K562 (cell line): ENCODE measurements around the gene PPP1CA. TPM values are rescaled to one million over a fixed set of nuclear protein-coding genes. Genes with fewer than 3 reads are reported as not detected.

ENCODE experiments used
- MED1 ChIP-seq: sonication (generic); formaldehyde crosslinking; IDR thresholded peaks from 2 replicates; pipeline ENCODE4 v1.8.1; 2023; ENCODE audit warnings: missing genetic modification reagents, borderline replicate concordance
- TAF1 ChIP-seq: IDR thresholded peaks from 2 replicates; pipeline ENCODE4 v1.6.1; 2011; ENCODE audit warnings: mild to moderate bottlenecking, low read length, moderate library complexity; ENCODE audit not compliant: insufficient read depth, control insufficient read depth, severe bottlenecking; ENCODE audit errors: extremely low read depth
- TCFL5 ChIP-seq: fragments of 250-450 bp; sonication (Bioruptor Pico); conservative IDR thresholded peaks from 2 replicates; pipeline ENCODE4 v1.6.1; 2021; ENCODE audit warnings: mild to moderate bottlenecking, moderate library complexity, matching md5 sums
- ZBTB7A ChIP-seq: IDR thresholded peaks from 2 replicates; pipeline ENCODE4 v1.6.1; 2011; ENCODE audit warnings: low read depth, mild to moderate bottlenecking, low read length, moderate library complexity, borderline replicate concordance; ENCODE audit not compliant: control insufficient read depth
- ZNF384 ChIP-seq: IDR thresholded peaks from 2 replicates; pipeline ENCODE4 v1.6.1; 2012; ENCODE audit warnings: low read depth, low read length, improper control_type of control experiment
- polyA plus RNA-seq, 8 experiments: library from polyadenylated mRNA; depleted of rRNA in 4 of 8; stranded (reverse) in 5 of 8; unstranded in 3 of 8; fragments of >200 nt; fragmentation: Nextera tagmentation in 2 of 8; fragmentation: Illumina TruSeq in 1 of 8; extraction: Ambion mirVana in 2 of 8; extraction: Trizol in 1 of 8; gene quantifications; 2 replicates each; pipeline versions ENCODE4 v1.2.1 to v1.2.3, GENCODE V29; 2011 to 2014; ENCODE audit warnings: inconsistent platforms in 1 of 8, missing spikeins in 1 of 8
- total RNA-seq, 7 experiments: library from RNA; depleted of rRNA in 6 of 7; stranded (reverse); fragments of >200 nt in 6 of 7; fragmentation: Illumina TruSeq in 2 of 7; extraction: Trizol in 2 of 7; gene quantifications; 2 replicates each; pipeline versions ENCODE4 v1.2.1 to v1.2.3, GENCODE V29; 2011 to 2021; ENCODE audit warnings: low replicate concordance in 1 of 7
- TF ChIP-seq, protein P1 (sequence below): sonication (generic); formaldehyde crosslinking; IDR thresholded peaks from 2 replicates; pipeline ENCODE4 v1.8.0; 2022; ENCODE audit warnings: mild to moderate bottlenecking, missing genetic modification reagents
- TF ChIP-seq, protein P2 (sequence below): fragments of 450-650 bp; IDR thresholded peaks from 2 replicates; pipeline ENCODE4 v1.6.1; 2017; ENCODE audit warnings: antibody characterized with exemption, mild to moderate bottlenecking

The PPP1CA gene
- total and polyA plus RNA-seq, 9 of the 15 experiments (the other 6 are each of a cell fraction or from before 2014, with no cell fraction given) = 18.2 to 242 (median 188) TPM

GRCh38 chr11:67390947-67391303 lies 10.7 kb downstream of the PPP1CA start (continued):
- TF ChIP-seq, protein P1, sequence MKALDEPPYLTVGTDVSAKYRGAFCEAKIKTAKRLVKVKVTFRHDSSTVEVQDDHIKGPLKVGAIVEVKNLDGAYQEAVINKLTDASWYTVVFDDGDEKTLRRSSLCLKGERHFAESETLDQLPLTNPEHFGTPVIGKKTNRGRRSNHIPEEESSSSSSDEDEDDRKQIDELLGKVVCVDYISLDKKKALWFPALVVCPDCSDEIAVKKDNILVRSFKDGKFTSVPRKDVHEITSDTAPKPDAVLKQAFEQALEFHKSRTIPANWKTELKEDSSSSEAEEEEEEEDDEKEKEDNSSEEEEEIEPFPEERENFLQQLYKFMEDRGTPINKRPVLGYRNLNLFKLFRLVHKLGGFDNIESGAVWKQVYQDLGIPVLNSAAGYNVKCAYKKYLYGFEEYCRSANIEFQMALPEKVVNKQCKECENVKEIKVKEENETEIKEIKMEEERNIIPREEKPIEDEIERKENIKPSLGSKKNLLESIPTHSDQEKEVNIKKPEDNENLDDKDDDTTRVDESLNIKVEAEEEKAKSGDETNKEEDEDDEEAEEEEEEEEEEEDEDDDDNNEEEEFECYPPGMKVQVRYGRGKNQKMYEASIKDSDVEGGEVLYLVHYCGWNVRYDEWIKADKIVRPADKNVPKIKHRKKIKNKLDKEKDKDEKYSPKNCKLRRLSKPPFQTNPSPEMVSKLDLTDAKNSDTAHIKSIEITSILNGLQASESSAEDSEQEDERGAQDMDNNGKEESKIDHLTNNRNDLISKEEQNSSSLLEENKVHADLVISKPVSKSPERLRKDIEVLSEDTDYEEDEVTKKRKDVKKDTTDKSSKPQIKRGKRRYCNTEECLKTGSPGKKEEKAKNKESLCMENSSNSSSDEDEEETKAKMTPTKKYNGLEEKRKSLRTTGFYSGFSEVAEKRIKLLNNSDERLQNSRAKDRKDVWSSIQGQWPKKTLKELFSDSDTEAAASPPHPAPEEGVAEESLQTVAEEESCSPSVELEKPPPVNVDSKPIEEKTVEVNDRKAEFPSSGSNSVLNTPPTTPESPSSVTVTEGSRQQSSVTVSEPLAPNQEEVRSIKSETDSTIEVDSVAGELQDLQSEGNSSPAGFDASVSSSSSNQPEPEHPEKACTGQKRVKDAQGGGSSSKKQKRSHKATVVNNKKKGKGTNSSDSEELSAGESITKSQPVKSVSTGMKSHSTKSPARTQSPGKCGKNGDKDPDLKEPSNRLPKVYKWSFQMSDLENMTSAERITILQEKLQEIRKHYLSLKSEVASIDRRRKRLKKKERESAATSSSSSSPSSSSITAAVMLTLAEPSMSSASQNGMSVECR (CRISPR knock-in tag) = no peak
- TF ChIP-seq ZBTB7A (no peak), TAF1 (no peak), TCFL5 (no peak), ZNF384 (peak; percentile 66; the same call in 1 of the 2 replicates), MED1 (CRISPR knock-in tag) (no peak)
- TF ChIP-seq, protein P2, sequence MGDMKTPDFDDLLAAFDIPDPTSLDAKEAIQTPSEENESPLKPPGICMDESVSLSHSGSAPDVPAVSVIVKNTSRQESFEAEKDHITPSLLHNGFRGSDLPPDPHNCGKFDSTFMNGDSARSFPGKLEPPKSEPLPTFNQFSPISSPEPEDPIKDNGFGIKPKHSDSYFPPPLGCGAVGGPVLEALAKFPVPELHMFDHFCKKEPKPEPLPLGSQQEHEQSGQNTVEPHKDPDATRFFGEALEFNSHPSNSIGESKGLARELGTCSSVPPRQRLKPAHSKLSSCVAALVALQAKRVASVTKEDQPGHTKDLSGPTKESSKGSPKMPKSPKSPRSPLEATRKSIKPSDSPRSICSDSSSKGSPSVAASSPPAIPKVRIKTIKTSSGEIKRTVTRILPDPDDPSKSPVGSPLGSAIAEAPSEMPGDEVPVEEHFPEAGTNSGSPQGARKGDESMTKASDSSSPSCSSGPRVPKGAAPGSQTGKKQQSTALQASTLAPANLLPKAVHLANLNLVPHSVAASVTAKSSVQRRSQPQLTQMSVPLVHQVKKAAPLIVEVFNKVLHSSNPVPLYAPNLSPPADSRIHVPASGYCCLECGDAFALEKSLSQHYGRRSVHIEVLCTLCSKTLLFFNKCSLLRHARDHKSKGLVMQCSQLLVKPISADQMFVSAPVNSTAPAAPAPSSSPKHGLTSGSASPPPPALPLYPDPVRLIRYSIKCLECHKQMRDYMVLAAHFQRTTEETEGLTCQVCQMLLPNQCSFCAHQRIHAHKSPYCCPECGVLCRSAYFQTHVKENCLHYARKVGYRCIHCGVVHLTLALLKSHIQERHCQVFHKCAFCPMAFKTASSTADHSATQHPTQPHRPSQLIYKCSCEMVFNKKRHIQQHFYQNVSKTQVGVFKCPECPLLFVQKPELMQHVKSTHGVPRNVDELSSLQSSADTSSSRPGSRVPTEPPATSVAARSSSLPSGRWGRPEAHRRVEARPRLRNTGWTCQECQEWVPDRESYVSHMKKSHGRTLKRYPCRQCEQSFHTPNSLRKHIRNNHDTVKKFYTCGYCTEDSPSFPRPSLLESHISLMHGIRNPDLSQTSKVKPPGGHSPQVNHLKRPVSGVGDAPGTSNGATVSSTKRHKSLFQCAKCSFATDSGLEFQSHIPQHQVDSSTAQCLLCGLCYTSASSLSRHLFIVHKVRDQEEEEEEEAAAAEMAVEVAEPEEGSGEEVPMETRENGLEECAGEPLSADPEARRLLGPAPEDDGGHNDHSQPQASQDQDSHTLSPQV = no peak
